ENCODE results near the gene MLLT6. TPM values are rescaled to one million over a fixed set of nuclear protein-coding genes. Genes with fewer than 3 reads are reported as not detected.
A peak's percentile ranks its signal among the peaks of the same experiment; 100 is the strongest.

MLLT6 gene
- total RNA-seq, 2 experiments from 2014 or later: 211 to 219 TPM

GRCh38 chr17:38738686-38739085 lies 33.6 kb downstream of the MLLT6 start:
- ChIA-PET CTCF (interaction anchor here (5.7 kb wide), 1 partner anchor 60 kb away, joined by 141 read pairs; the partner anchor contains the start of gene EPOP), POLR2A (no interaction called here)
- H3K27me3 Mint-ChIP-seq (ENCODE audit: low read depth): peaks cover 4% of the 10 kb centered on the region
- ATAC-seq: no peak
- no peak for DNase-seq
- H3K9me3 Mint-ChIP-seq (ENCODE audit: insufficient read depth): no peaks in the 10 kb centered on the region
- H3K4me3 Mint-ChIP-seq: no peak overlapping the region
- H3K36me3 Mint-ChIP-seq (ENCODE audit: low read depth): peaks cover 2% of the 10 kb centered on the region
- H3K27ac Mint-ChIP-seq: no peak overlapping the region
- peaks cover 18% of the 10 kb centered on the region for H3K4me1 Mint-ChIP-seq (ENCODE audit: low read depth)

- peaks cover 15% of the 10 kb centered on the region for H3K4me1 Mint-ChIP-seq (ENCODE audit: low read depth)
- ChIA-PET CTCF (interaction anchor here (5.7 kb wide), 1 partner anchor 61 kb away, joined by 141 read pairs; the partner anchor contains the start of gene EPOP), POLR2A (no interaction called here)
- H3K27me3 Mint-ChIP-seq (ENCODE audit: low read depth): peaks cover 7% of the 10 kb centered on the region
- ATAC-seq: no peak
- no peak for DNase-seq
- H3K36me3 Mint-ChIP-seq (ENCODE audit: low read depth): no peaks in the 10 kb centered on the region
- H3K27ac Mint-ChIP-seq: no peak overlapping the region
- no peak overlapping the region for H3K4me3 Mint-ChIP-seq
- H3K9me3 Mint-ChIP-seq (ENCODE audit: insufficient read depth): no peaks in the 10 kb centered on the region
Observed at GRCh38 chr17:38739305-38739704, 34.2 kb downstream of the MLLT6 start.

GRCh38 chr17:38740044-38740443 lies 35.0 kb downstream of the MLLT6 start:
- H3K36me3 Mint-ChIP-seq (ENCODE audit: low read depth): no peaks in the 10 kb centered on the region
- no peaks in the 10 kb centered on the region for H3K9me3 Mint-ChIP-seq (ENCODE audit: insufficient read depth)
- DNase-seq: no peak
- H3K4me1 Mint-ChIP-seq (ENCODE audit: low read depth): peaks cover 12% of the 10 kb centered on the region
- CTCF ChIA-PET: no interaction called here
- H3K4me3 Mint-ChIP-seq: no peak overlapping the region
- ATAC-seq: no peak
- POLR2A ChIA-PET: no interaction called here
- H3K27ac Mint-ChIP-seq: no peak overlapping the region
- peaks cover 12% of the 10 kb centered on the region for H3K27me3 Mint-ChIP-seq (ENCODE audit: low read depth)

GRCh38 chr17:38740806-38741205 lies 35.7 kb downstream of the MLLT6 start:
- no peak for DNase-seq
- Mint-ChIP-seq H3K4me1 (ENCODE audit: low read depth) (peaks cover 9% of the 10 kb centered on the region), H3K4me3 (no peak overlapping the region), H3K9me3 (ENCODE audit: insufficient read depth) (no peaks in the 10 kb centered on the region), H3K27ac (no peak overlapping the region), H3K27me3 (ENCODE audit: low read depth) (peaks cover 17% of the 10 kb centered on the region), H3K36me3 (ENCODE audit: low read depth) (no peaks in the 10 kb centered on the region)
- no peak for ATAC-seq
- ChIA-PET CTCF (no interaction called here), POLR2A (no interaction called here)

- POLR2A ChIA-PET: interaction anchor here (1.6 kb wide), 1 partner anchor 13 kb away, joined by 6 read pairs; no protein-coding TSS in a partner anchor
- CTCF ChIA-PET: no interaction called here
- no peak overlapping the region for H3K27ac Mint-ChIP-seq
Observed at GRCh38 chr17:38741461-38741860, 36.4 kb downstream of the MLLT6 start.

GRCh38 chr17:38741921-38742410 lies 36.9 kb downstream of the MLLT6 start:
- DNase-seq: no peak
- H3K4me3 Mint-ChIP-seq: no peak overlapping the region
- peaks cover 28% of the 10 kb centered on the region for H3K27me3 Mint-ChIP-seq (ENCODE audit: low read depth)
- no peak overlapping the region for H3K27ac Mint-ChIP-seq
- peaks cover 20% of the 10 kb centered on the region for H3K4me1 Mint-ChIP-seq (ENCODE audit: low read depth)
- CTCF ChIA-PET: no interaction called here
- no peaks in the 10 kb centered on the region for H3K36me3 Mint-ChIP-seq (ENCODE audit: low read depth)
- no peak for ATAC-seq
- POLR2A ChIA-PET: interaction anchor here (1.6 kb wide), 1 partner anchor 13 kb away, joined by 6 read pairs; no protein-coding TSS in a partner anchor
- no peaks in the 10 kb centered on the region for H3K9me3 Mint-ChIP-seq (ENCODE audit: insufficient read depth)

More at GRCh38 chr17:38741461-38741860, 36.4 kb downstream of the MLLT6 start:
- DNase-seq: no peak
- Mint-ChIP-seq H3K4me1 (ENCODE audit: low read depth) (peaks cover 15% of the 10 kb centered on the region), H3K9me3 (ENCODE audit: insufficient read depth) (no peaks in the 10 kb centered on the region), H3K27me3 (ENCODE audit: low read depth) (peaks cover 23% of the 10 kb centered on the region), H3K4me3 (no peak overlapping the region), H3K36me3 (ENCODE audit: low read depth) (no peaks in the 10 kb centered on the region)
- no peak for ATAC-seq

GRCh38 chr17:38742411-38743308 lies 37.6 kb downstream of the MLLT6 start:
- DNase-seq: no peak
- CTCF ChIA-PET: no interaction called here
- no peak overlapping the region for H3K27ac Mint-ChIP-seq

GRCh38 chr17:38743556-38744171 lies 38.6 kb downstream of the MLLT6 start:
- POLR2A ChIA-PET: no interaction called here
- Mint-ChIP-seq H3K27me3 (ENCODE audit: low read depth) (peaks cover 35% of the 10 kb centered on the region), H3K4me1 (ENCODE audit: low read depth) (peaks cover 23% of the 10 kb centered on the region), H3K9me3 (ENCODE audit: insufficient read depth) (no peaks in the 10 kb centered on the region), H3K4me3 (no peak overlapping the region), H3K36me3 (ENCODE audit: low read depth) (no peaks in the 10 kb centered on the region), H3K27ac (peak overlapping the region; percentile 25)
- CTCF ChIA-PET: interaction anchor here (1.0 kb wide), 1 partner anchor 8 kb away, joined by 3 read pairs; no protein-coding TSS in a partner anchor
- ATAC-seq: no peak
- no peak for DNase-seq

More at GRCh38 chr17:38742411-38743308, 37.6 kb downstream of the MLLT6 start:
- H3K4me1 Mint-ChIP-seq (ENCODE audit: low read depth): peaks cover 21% of the 10 kb centered on the region
- peaks cover 29% of the 10 kb centered on the region for H3K27me3 Mint-ChIP-seq (ENCODE audit: low read depth)
- H3K36me3 Mint-ChIP-seq (ENCODE audit: low read depth): no peaks in the 10 kb centered on the region
- no peaks in the 10 kb centered on the region for H3K9me3 Mint-ChIP-seq (ENCODE audit: insufficient read depth)
- ATAC-seq: peak; percentile 40
- no peak overlapping the region for H3K4me3 Mint-ChIP-seq
- POLR2A ChIA-PET: interaction anchor here (1.6 kb wide), 1 partner anchor 14 kb away, joined by 6 read pairs; no protein-coding TSS in a partner anchor

GRCh38 chr17:38745545-38745944 lies 40.5 kb downstream of the MLLT6 start:
- ChIA-PET POLR2A (interaction anchor here (0.8 to 1.7 kb wide), 2 partner anchors 14 to 41 kb away, joined by 3 to 4 read pairs; partner anchors contain the start of gene MLLT6), CTCF (interaction anchor here (1.0 to 2.2 kb wide), 3 partner anchors 11 to 69 kb away, joined by 3 to 9 read pairs (median 3); no protein-coding TSS in a partner anchor)
- Mint-ChIP-seq H3K4me1 (ENCODE audit: low read depth) (peaks cover 37% of the 10 kb centered on the region), H3K4me3 (no peak overlapping the region), H3K9me3 (ENCODE audit: insufficient read depth) (no peaks in the 10 kb centered on the region), H3K36me3 (ENCODE audit: low read depth) (no peaks in the 10 kb centered on the region), H3K27ac (no peak overlapping the region), H3K27me3 (ENCODE audit: low read depth) (peaks cover 50% of the 10 kb centered on the region)
- ATAC-seq: no peak
- DNase-seq: no peak

GRCh38 chr17:38746004-38746848 lies 41.2 kb downstream of the MLLT6 start:
- H3K9me3 Mint-ChIP-seq (ENCODE audit: insufficient read depth): no peaks in the 10 kb centered on the region
- peaks cover 44% of the 10 kb centered on the region for H3K4me1 Mint-ChIP-seq (ENCODE audit: low read depth)
- peaks cover 55% of the 10 kb centered on the region for H3K27me3 Mint-ChIP-seq (ENCODE audit: low read depth)
- no peaks in the 10 kb centered on the region for H3K36me3 Mint-ChIP-seq (ENCODE audit: low read depth)
- ATAC-seq: no peak
- no peak for DNase-seq
- H3K4me3 Mint-ChIP-seq: peak overlapping the region; percentile 34
- ChIA-PET CTCF (interaction anchor here (0.9 to 2.2 kb wide), 5 partner anchors 11 to 79 kb away, joined by 3 to 9 read pairs (median 3); partner anchors contain the start of gene CISD3), POLR2A (interaction anchor here (0.6 to 1.7 kb wide), 4 partner anchors 15 to 859 kb away, joined by 3 to 4 read pairs (median 4); partner anchors contain the start of gene MLLT6)
- no peak overlapping the region for H3K27ac Mint-ChIP-seq

Data from activated CD8-positive, alpha-beta T cell treated with anti-CD3 and anti-CD28 coated beads, Interleukin-2, amount 10 ng/mL, durations not matched to agents 7 days and 5 days (primary cell).